Ovary (tissue), 3 donors: ENCODE results near the gene C19orf67.

Experiments
- EP300 ChIP-seq: sonication (generic); formaldehyde crosslinking; IDR thresholded peaks from one replicate; pipeline ENCODE4 v1.6.1; 2017; ENCODE audit warnings: antibody characterized with exemption
- POLR2A ChIP-seq: fragments of 450-650 bp; IDR thresholded peaks from one replicate; pipeline ENCODE4 v1.6.1; 2017; ENCODE audit warnings: antibody characterized with exemption, mild to moderate bottlenecking, moderate library complexity
- TF ChIP-seq, protein P1 (sequence below), 3 donors: fragments of 450-650 bp in 2 of 3; fragments of 200-600 bp in 1 of 3; IDR thresholded peaks; one replicate each; pipeline versions ENCODE4 v1.5.1 to v1.8.0; 2016 to 2022; ENCODE audit warnings: antibody characterized with exemption in 3 of 3, mild to moderate bottlenecking in 1 of 3
- donor health status: DM: no; HTN: no; CAD: no.

DNA sequence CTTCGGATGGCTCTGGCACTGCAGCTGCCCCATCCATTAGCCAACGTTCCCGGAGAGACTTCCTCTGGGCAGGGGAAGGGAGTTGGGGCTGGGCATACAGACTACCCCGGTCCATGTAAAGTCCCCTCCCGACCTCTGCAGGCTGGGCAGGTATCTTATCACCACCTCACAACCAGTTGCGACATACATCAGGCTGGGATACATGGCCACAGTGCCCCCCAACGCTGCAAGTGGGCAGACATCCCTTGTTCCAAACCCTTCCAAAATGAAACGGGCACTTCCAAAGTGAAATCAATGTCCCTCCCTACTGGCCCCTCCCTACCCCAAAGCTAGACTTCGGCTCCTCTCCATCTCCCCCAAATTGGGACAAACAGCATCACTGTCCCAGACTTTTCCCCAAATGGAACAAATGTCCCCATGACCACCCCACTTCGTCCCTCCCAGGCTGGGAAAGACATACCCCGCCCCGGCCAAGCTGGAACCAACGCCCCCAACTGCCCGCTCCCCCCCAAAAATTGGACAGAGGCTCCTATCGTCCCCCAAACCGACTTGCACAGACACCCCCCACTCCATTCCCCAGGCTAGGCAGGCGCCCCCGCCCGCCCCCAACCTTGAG is 28.7 kb downstream of the C19orf67 start:
- TF ChIP-seq POLR2A (no peak), EP300 (no peak)
- TF ChIP-seq, protein P1, sequence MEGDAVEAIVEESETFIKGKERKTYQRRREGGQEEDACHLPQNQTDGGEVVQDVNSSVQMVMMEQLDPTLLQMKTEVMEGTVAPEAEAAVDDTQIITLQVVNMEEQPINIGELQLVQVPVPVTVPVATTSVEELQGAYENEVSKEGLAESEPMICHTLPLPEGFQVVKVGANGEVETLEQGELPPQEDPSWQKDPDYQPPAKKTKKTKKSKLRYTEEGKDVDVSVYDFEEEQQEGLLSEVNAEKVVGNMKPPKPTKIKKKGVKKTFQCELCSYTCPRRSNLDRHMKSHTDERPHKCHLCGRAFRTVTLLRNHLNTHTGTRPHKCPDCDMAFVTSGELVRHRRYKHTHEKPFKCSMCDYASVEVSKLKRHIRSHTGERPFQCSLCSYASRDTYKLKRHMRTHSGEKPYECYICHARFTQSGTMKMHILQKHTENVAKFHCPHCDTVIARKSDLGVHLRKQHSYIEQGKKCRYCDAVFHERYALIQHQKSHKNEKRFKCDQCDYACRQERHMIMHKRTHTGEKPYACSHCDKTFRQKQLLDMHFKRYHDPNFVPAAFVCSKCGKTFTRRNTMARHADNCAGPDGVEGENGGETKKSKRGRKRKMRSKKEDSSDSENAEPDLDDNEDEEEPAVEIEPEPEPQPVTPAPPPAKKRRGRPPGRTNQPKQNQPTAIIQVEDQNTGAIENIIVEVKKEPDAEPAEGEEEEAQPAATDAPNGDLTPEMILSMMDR (IDR thresholded peaks at IDR 0.05): no peak
